SK-N-MC (cell line): ENCODE results near the gene MAMSTR.

Source experiments
- EZH2 ChIP-seq: fragments of 200-600 bp; sonication (generic); IDR thresholded peaks from one replicate; pipeline ENCODE4 v1.6.1; 2017; ENCODE audit warnings: antibody characterized with exemption
- POLR2AphosphoS5 ChIP-seq: IDR thresholded peaks from 2 replicates; pipeline ENCODE4 v1.6.1; 2012; ENCODE audit warnings: mild to moderate bottlenecking, low read depth, low read length, borderline replicate concordance

DNA sequence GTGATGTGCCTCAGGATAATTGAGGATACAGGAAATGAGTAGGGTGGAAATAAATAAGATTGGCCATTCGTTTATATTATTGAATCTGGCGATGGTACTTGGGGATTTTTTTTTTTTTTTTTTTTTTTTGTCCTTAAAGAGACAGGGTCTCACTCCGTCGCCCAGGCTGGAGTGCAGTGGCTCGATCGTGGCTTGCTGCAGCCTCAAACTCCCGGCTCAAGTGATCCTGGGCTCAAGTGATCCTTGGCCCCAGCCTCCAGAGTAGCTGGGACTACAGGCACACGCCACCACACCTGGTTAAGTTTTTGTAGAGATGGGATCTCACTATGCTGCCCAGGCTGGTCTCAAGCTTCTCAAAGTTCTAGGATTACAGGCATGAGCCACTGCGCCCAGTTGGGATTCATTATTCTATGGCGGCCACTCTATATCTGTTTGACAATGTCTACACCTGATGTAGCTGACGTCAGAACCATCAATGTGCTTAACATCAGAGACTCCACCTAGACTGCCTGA, 2.7 kb upstream of the MAMSTR start:
- no peak for TF ChIP-seq EZH2
- TF ChIP-seq POLR2AphosphoS5, result no peak
